HG02763 (cell line): Measurements from ENCODE around the gene TMEM44.

ENCODE experiments used
- ATAC-seq: cut with Tn5 transposase; IDR thresholded peaks from one replicate; pipeline ENCODE4 v1.9.1; 2021; ENCODE audit warnings: mild to moderate bottlenecking, moderate library complexity; ENCODE audit not compliant: unreplicated experiment

The TMEM44 gene

GRCh38 chr3:194582196-194582905 lies 50.9 kb downstream of the TMEM44 start:
- ATAC-seq, result no peak

GRCh38 chr3:194579091-194579606 lies 54.1 kb downstream of the TMEM44 start:
- ATAC-seq, result no peak

GRCh38 chr3:194577986-194578905 lies 55.0 kb downstream of the TMEM44 start:
- ATAC-seq, result no peak

- no peak for ATAC-seq
Measured at GRCh38 chr3:194575484-194576210, 57.6 kb downstream of the TMEM44 start.

- ATAC-seq, result no peak
Measured at GRCh38 chr3:194574639-194575483, 58.4 kb downstream of the TMEM44 start.

- ATAC-seq, result no peak
Measured at GRCh38 chr3:194573680-194574437, 59.4 kb downstream of the TMEM44 start.

GRCh38 chr3:194572944-194573491 lies 60.2 kb downstream of the TMEM44 start:
- no peak for ATAC-seq

- no peak for ATAC-seq
Measured at GRCh38 chr3:194572143-194572789, 61.0 kb downstream of the TMEM44 start.

GRCh38 chr3:194571491-194572142 lies 61.6 kb downstream of the TMEM44 start:
- ATAC-seq, result no peak

- ATAC-seq, result no peak
Measured at GRCh38 chr3:194570898-194571297, 62.3 kb downstream of the TMEM44 start.

GRCh38 chr3:194570235-194570634 lies 63.0 kb downstream of the TMEM44 start:
- no peak for ATAC-seq

- no peak for ATAC-seq
Measured at GRCh38 chr3:194569252-194569651, 64.0 kb downstream of the TMEM44 start.

GRCh38 chr3:194565597-194566190 lies 67.5 kb downstream of the TMEM44 start:
- no peak for ATAC-seq

- no peak for ATAC-seq
Measured at GRCh38 chr3:194562986-194563385, 70.2 kb downstream of the TMEM44 start.

GRCh38 chr3:194561306-194561974 lies 71.8 kb downstream of the TMEM44 start:
- no peak for ATAC-seq

GRCh38 chr3:194560047-194560446 lies 73.2 kb downstream of the TMEM44 start:
- no peak for ATAC-seq

- no peak for ATAC-seq
Measured at GRCh38 chr3:194559530-194559929, 73.7 kb downstream of the TMEM44 start.
